ENCODE measurements around the gene TMEM39B. TPM values are rescaled to one million over a fixed set of nuclear protein-coding genes. Genes with fewer than 3 reads are reported as not detected.

The TMEM39B gene
- polyA plus RNA-seq, 1 donor from 2014 or later: 18.1 TPM

DNA sequence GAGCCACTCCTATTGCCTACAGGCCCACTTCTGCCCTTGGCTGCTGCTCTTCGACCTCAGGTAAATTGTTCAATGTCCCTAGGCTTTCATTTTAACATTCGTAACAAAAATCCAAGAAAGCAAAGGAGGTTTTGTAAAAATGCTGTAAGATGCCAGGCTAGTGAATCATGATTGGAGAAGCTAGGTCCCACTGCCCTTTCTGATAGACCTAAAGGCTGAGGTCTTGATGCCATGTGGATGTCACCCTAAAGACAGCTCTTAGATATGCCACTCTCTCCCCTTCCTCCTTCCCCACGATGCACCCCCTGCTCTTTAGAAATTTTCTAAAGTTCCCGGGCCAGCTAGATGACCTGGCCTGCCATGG, 9.9 kb upstream of the TMEM39B start:
- Histone ChIP-seq H3K9ac (ENCODE audit: low read length) (peak overlapping the region; percentile 43), H3F3A (ENCODE audit: insufficient read depth, low read length, poor library complexity, severe bottlenecking) (peaks cover 4% of the 10 kb centered on the region), H3K9me3 (ENCODE audit: low read length) (no peaks in the 10 kb centered on the region), H2AFZ (ENCODE audit: low read depth, low read length) (no peak overlapping the region), H3K79me2 (replicated peaks; ENCODE audit: insufficient read depth, low read length) (no peaks in the 10 kb centered on the region), H3K9me2 (ENCODE audit: insufficient read depth, low read length) (no peaks in the 10 kb centered on the region), H3K27ac (ENCODE audit: low read length) (peak overlapping the region; percentile 77), H4K20me1 (ENCODE audit: insufficient read depth) (no peaks in the 10 kb centered on the region), H3K4me2 (ENCODE audit: low read length) (no peak overlapping the region), H3K36me3 (ENCODE audit: insufficient read depth, low read length) (peaks cover 13% of the 10 kb centered on the region), H3K27me3 (ENCODE audit: insufficient read depth, low read depth, low read length) (no peaks in the 10 kb centered on the region), H3K4me3 (ENCODE audit: low read length) (no peak overlapping the region)
- TF ChIP-seq, protein P1, sequence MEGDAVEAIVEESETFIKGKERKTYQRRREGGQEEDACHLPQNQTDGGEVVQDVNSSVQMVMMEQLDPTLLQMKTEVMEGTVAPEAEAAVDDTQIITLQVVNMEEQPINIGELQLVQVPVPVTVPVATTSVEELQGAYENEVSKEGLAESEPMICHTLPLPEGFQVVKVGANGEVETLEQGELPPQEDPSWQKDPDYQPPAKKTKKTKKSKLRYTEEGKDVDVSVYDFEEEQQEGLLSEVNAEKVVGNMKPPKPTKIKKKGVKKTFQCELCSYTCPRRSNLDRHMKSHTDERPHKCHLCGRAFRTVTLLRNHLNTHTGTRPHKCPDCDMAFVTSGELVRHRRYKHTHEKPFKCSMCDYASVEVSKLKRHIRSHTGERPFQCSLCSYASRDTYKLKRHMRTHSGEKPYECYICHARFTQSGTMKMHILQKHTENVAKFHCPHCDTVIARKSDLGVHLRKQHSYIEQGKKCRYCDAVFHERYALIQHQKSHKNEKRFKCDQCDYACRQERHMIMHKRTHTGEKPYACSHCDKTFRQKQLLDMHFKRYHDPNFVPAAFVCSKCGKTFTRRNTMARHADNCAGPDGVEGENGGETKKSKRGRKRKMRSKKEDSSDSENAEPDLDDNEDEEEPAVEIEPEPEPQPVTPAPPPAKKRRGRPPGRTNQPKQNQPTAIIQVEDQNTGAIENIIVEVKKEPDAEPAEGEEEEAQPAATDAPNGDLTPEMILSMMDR (IDR thresholded peaks at IDR 0.05; ENCODE audit: poor library complexity, severe bottlenecking): no peak
- TF ChIP-seq EP300 (conservative IDR thresholded peaks at IDR 0.05; ENCODE audit: poor library complexity, severe bottlenecking): no peak
- TF ChIP-seq RAD21 (conservative IDR thresholded peaks at IDR 0.05): no peak
- no peak for TF ChIP-seq TAF1 (IDR thresholded peaks at IDR 0.05; ENCODE audit: low read depth)
- no peak for TF ChIP-seq EZH2 (IDR thresholded peaks at IDR 0.05; ENCODE audit: borderline replicate concordance, insufficient read depth, low read length, poor library complexity, severe bottlenecking)
- TF ChIP-seq, protein P2, sequence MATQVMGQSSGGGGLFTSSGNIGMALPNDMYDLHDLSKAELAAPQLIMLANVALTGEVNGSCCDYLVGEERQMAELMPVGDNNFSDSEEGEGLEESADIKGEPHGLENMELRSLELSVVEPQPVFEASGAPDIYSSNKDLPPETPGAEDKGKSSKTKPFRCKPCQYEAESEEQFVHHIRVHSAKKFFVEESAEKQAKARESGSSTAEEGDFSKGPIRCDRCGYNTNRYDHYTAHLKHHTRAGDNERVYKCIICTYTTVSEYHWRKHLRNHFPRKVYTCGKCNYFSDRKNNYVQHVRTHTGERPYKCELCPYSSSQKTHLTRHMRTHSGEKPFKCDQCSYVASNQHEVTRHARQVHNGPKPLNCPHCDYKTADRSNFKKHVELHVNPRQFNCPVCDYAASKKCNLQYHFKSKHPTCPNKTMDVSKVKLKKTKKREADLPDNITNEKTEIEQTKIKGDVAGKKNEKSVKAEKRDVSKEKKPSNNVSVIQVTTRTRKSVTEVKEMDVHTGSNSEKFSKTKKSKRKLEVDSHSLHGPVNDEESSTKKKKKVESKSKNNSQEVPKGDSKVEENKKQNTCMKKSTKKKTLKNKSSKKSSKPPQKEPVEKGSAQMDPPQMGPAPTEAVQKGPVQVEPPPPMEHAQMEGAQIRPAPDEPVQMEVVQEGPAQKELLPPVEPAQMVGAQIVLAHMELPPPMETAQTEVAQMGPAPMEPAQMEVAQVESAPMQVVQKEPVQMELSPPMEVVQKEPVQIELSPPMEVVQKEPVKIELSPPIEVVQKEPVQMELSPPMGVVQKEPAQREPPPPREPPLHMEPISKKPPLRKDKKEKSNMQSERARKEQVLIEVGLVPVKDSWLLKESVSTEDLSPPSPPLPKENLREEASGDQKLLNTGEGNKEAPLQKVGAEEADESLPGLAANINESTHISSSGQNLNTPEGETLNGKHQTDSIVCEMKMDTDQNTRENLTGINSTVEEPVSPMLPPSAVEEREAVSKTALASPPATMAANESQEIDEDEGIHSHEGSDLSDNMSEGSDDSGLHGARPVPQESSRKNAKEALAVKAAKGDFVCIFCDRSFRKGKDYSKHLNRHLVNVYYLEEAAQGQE (IDR thresholded peaks at IDR 0.05; ENCODE audit: borderline replicate concordance): no peak
- no peak for TF ChIP-seq SMC3 (conservative IDR thresholded peaks at IDR 0.05; ENCODE audit: poor library complexity)
- TF ChIP-seq POLR2AphosphoS5 (IDR thresholded peaks at IDR 0.05): no peak
- no peak for TF ChIP-seq MXI1 (conservative IDR thresholded peaks at IDR 0.05; ENCODE audit: poor library complexity, severe bottlenecking)

DNA sequence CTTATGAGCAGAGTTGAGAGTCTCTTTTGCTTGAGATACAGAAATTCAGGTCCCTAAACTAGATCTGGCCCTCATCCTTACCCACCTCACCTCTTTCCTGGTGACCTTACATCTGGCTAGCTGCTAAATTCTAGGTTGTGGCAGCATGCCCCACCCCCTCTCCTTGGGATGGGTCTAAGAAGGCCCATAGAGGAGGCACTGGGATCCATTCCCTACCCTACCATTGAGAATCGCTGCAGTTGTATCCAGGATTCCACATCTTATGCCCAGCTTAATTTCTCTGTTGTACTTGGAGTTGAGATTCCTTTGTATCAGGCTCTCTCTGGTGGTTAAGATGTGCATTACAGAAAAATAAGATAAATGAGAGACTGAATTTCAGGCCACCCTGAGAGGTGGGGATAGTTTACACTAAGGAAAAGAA, 9.5 kb upstream of the TMEM39B start:
- Histone ChIP-seq H3K4me3 (ENCODE audit: low read length) (no peak overlapping the region), H3K9me3 (ENCODE audit: low read length) (no peaks in the 10 kb centered on the region), H4K20me1 (ENCODE audit: insufficient read depth) (no peaks in the 10 kb centered on the region), H3K27ac (ENCODE audit: low read length) (peak overlapping the region; percentile 77), H3K9me2 (ENCODE audit: insufficient read depth, low read length) (no peaks in the 10 kb centered on the region), H2AFZ (ENCODE audit: low read depth, low read length) (no peak overlapping the region), H3K27me3 (ENCODE audit: insufficient read depth, low read depth, low read length) (no peaks in the 10 kb centered on the region), H3F3A (ENCODE audit: insufficient read depth, low read length, poor library complexity, severe bottlenecking) (peaks cover 4% of the 10 kb centered on the region), H3K4me2 (ENCODE audit: low read length) (no peak overlapping the region), H3K79me2 (replicated peaks; ENCODE audit: insufficient read depth, low read length) (no peaks in the 10 kb centered on the region), H3K9ac (ENCODE audit: low read length) (peak overlapping the region; percentile 43), H3K36me3 (ENCODE audit: insufficient read depth, low read length) (peaks cover 13% of the 10 kb centered on the region)
- TF ChIP-seq RAD21 (conservative IDR thresholded peaks at IDR 0.05): peak; percentile 82
- TF ChIP-seq EP300 (conservative IDR thresholded peaks at IDR 0.05; ENCODE audit: poor library complexity, severe bottlenecking): no peak
- TF ChIP-seq TAF1 (IDR thresholded peaks at IDR 0.05; ENCODE audit: low read depth): no peak
- peak; percentile 83 for TF ChIP-seq SMC3 (conservative IDR thresholded peaks at IDR 0.05; ENCODE audit: poor library complexity)
- peak; percentile 26 for TF ChIP-seq POLR2AphosphoS5 (IDR thresholded peaks at IDR 0.05)
- TF ChIP-seq, protein P1 (IDR thresholded peaks at IDR 0.05; ENCODE audit: poor library complexity, severe bottlenecking): peak; percentile 86
